Testis (tissue), 3 donors: ENCODE measurements around the gene LENEP. TPM values are rescaled to one million over a fixed set of nuclear protein-coding genes. Genes with fewer than 3 reads are reported as not detected.

Experiments used
- DNase-seq: peaks from one replicate; pipeline ENCODE4 v3.0.0-alpha.2; 2019
- H3K27ac ChIP-seq, 2 donors: fragments of 200-600 bp; sonication (generic); one replicate each; pipeline ENCODE4 v1.5.1; 2019
- H3K27me3 ChIP-seq: fragments of 200-600 bp; sonication (generic); one replicate; pipeline ENCODE4 v1.5.1; 2019
- H3K36me3 ChIP-seq: fragments of 200-600 bp; sonication (generic); one replicate; pipeline ENCODE4 v1.5.1; 2017; ENCODE audit warnings: low read depth; ENCODE audit errors: missing control alignments
- H3K4me1 ChIP-seq: fragments of 200-600 bp; sonication (generic); one replicate; pipeline ENCODE4 v1.5.1; 2019
- H3K4me3 ChIP-seq, 2 donors: fragments of 200-600 bp; sonication (generic); one replicate each; pipeline ENCODE4 v1.5.1; 2017 to 2019
- H3K9me3 ChIP-seq: fragments of 200-600 bp; sonication (generic); one replicate; pipeline ENCODE4 v1.5.1; 2017
- POLR2A ChIP-seq: fragments of 450-650 bp; IDR thresholded peaks from one replicate; pipeline ENCODE4 v1.6.1; 2017; ENCODE audit warnings: antibody characterized with exemption, mild to moderate bottlenecking, moderate library complexity
- WGBS, 2 donors: methylation state at CpG; one replicate each; pipeline ENCODE4 v1.1.5; 2018; 5-methylcytosine and 5-hydroxymethylcytosine counted together
- intact Hi-C: fragments of 100-400 bp; cut with DNase I; formaldehyde crosslinking; loops from one replicate; pipeline ENCODE4 v1.15.1; 2023; ENCODE audit warnings: low total_unique reads
- microRNA-seq, 2 donors: library from miRNA; unstranded; fragments of <30 nt; microRNA quantifications; one replicate each; pipeline ENCODE4, GENCODE V29; 2016; ENCODE audit warnings: borderline number of aligned reads in 2 of 2, borderline replicate concordance in 1 of 2
- polyA plus RNA-seq: library from polyadenylated mRNA; stranded (reverse); fragments of 350-450 nt; fragmentation: Illumina TruSeq; extraction: RNeasy Lipid Tissue Mini Kit (QIAGEN cat#74804); gene quantifications from one replicate; pipeline ENCODE4 v1.2.3, GENCODE V29; 2014; ENCODE audit warnings: low read depth, low replicate concordance; ENCODE audit not compliant: insufficient read depth
- small RNA-seq, 2 donors: library from RNA; depleted of rRNA; stranded (forward); fragments of <200 nt; gene quantifications; one replicate each; pipeline ENCODE3, GENCODE V24; 2016
- total RNA-seq, 2 donors: library from RNA; depleted of rRNA; stranded (reverse); fragments of >200 nt; gene quantifications; one replicate each; pipeline ENCODE4 v1.2.3, GENCODE V29; 2016
- TF ChIP-seq, protein P1 (sequence below), 3 experiments: fragments of 450-650 bp in 2 of 3; fragments of 200-600 bp in 1 of 3; sonication (generic) in 1 of 3; IDR thresholded peaks; one replicate each; pipeline ENCODE4 v1.5.1; 2016 to 2019; ENCODE audit warnings: antibody characterized with exemption in 3 of 3, mild to moderate bottlenecking in 2 of 3, moderate library complexity in 1 of 3

Gene LENEP
- total and polyA plus RNA-seq, 3 donors from 2014 or later = 1.1 TPM; not detected in 2

GRCh38 chr1:155043301-155043702 lies 49.9 kb downstream of the LENEP start:
- Histone ChIP-seq H3K27me3 (no peaks in the 10 kb centered on the region), H3K36me3 (no peaks in the 10 kb centered on the region), H3K27ac (no peak overlapping the region), H3K9me3 (no peaks in the 10 kb centered on the region), H3K4me1 (no peaks in the 10 kb centered on the region), H3K4me3 (no peak overlapping the region)
- TF ChIP-seq POLR2A = no peak
- 73 to 93% methylated on average over 4 to 12 of the region's 12 CpGs for WGBS, 2 donors
- DNase-seq = no peak
- intact Hi-C loops = no loop called here

DNA sequence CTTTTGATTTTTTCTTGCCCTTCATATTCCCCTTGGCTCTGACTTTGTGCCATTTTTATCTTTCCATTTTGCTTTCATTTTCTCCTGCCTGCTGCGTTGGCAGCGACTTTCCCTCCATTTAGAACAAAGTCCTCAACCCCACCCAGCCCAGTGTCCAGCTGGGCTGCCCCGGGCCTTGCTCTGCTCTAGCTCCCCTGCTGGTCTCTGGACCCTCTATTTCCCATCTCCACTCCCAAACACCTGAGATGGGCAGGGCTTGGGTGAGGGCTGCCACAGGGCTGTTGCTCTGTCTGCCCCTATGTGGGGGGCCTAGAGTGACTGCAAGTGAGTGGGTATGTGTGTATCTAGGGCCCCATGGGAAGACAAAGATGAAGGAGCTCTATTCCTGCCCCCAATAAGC lies 50.4 kb downstream of the LENEP start:
- Histone ChIP-seq H3K27ac (no peak overlapping the region), H3K9me3 (no peaks in the 10 kb centered on the region), H3K36me3 (no peaks in the 10 kb centered on the region), H3K27me3 (no peaks in the 10 kb centered on the region), H3K4me3 (no peak overlapping the region), H3K4me1 (no peaks in the 10 kb centered on the region)
- TF ChIP-seq, protein P1, sequence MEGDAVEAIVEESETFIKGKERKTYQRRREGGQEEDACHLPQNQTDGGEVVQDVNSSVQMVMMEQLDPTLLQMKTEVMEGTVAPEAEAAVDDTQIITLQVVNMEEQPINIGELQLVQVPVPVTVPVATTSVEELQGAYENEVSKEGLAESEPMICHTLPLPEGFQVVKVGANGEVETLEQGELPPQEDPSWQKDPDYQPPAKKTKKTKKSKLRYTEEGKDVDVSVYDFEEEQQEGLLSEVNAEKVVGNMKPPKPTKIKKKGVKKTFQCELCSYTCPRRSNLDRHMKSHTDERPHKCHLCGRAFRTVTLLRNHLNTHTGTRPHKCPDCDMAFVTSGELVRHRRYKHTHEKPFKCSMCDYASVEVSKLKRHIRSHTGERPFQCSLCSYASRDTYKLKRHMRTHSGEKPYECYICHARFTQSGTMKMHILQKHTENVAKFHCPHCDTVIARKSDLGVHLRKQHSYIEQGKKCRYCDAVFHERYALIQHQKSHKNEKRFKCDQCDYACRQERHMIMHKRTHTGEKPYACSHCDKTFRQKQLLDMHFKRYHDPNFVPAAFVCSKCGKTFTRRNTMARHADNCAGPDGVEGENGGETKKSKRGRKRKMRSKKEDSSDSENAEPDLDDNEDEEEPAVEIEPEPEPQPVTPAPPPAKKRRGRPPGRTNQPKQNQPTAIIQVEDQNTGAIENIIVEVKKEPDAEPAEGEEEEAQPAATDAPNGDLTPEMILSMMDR (IDR thresholded peaks at IDR 0.05) = no peak
- no peak for TF ChIP-seq POLR2A
- intact Hi-C loops = no loop called here
- WGBS, 2 donors = 83 to 93% methylated on average over 3 of the region's 3 CpGs
- no peak for DNase-seq

Small RNA genes lying within 50 kb of the gene (microRNA-seq; reads per million reads assigned to microRNA genes)
- 0 reads per million in 2 donors for gene MIR4258

Small RNA genes lying within 50 kb of the gene (small RNA-seq; reads per million reads assigned to genes)
- gene MIR4258 (0 reads per million in 2 donors), gene RF00017 (0 reads per million in 2 donors)

Other genes with a start within 250 kb of the LENEP start
- under 1 TPM; 0.24 to 0.56 TPM for gene KCNN3, start 123.3 kb upstream of the LENEP start, total RNA-seq
- 0.78 TPM for gene KCNN3, start 123.3 kb upstream of the LENEP start, polyA plus RNA-seq
- 10 to 100 TPM; 21.1 to 27.7 TPM for gene PMVK, start 56.9 kb upstream of the LENEP start, total RNA-seq
- 44.6 TPM for gene PMVK, start 56.9 kb upstream of the LENEP start, polyA plus RNA-seq
- gene PBXIP1, start 37.5 kb upstream of the LENEP start, total RNA-seq = 10 to 100 TPM; 84.1 to 87.1 TPM
- 111 TPM for gene PBXIP1, start 37.5 kb upstream of the LENEP start, polyA plus RNA-seq
- 10 to 100 TPM; 31.0 to 34.9 TPM for gene PYGO2, start 31.8 kb upstream of the LENEP start, total RNA-seq
- 33.2 TPM for gene PYGO2, start 31.8 kb upstream of the LENEP start, polyA plus RNA-seq
- gene SHC1, start 22.8 kb upstream of the LENEP start, total RNA-seq = 10 to 100 TPM; 47.9 to 59.3 TPM
- 49.0 TPM for gene SHC1, start 22.8 kb upstream of the LENEP start, polyA plus RNA-seq
- 10 to 100 TPM; 45.5 to 84.3 TPM for gene CKS1B, start 18.9 kb upstream of the LENEP start, total RNA-seq
- 100 TPM for gene CKS1B, start 18.9 kb upstream of the LENEP start, polyA plus RNA-seq
- gene FLAD1, start 10.2 kb upstream of the LENEP start, total RNA-seq = 10 to 100 TPM; 26.5 to 35.0 TPM
- 46.5 TPM for gene FLAD1, start 10.2 kb upstream of the LENEP start, polyA plus RNA-seq
- gene ZBTB7B, start 9.2 kb downstream of the LENEP start, total RNA-seq = 10 to 100 TPM; 21.1 to 22.4 TPM
- 18.6 TPM for gene ZBTB7B, start 9.2 kb downstream of the LENEP start, polyA plus RNA-seq
- 10 to 100 TPM in 1 of 2 donors, 1 to 10 TPM in 1; 9.9 to 14.4 TPM for gene DCST2, start 40.2 kb downstream of the LENEP start, total RNA-seq
- 20.4 TPM for gene DCST2, start 40.2 kb downstream of the LENEP start, polyA plus RNA-seq
- gene DCST1, start 40.2 kb downstream of the LENEP start, total RNA-seq = 1 to 10 TPM; 4.5 to 9.4 TPM
- gene DCST1, start 40.2 kb downstream of the LENEP start, polyA plus RNA-seq = 15.2 TPM
- 10 to 100 TPM; 30.7 to 34.5 TPM for gene ADAM15, start 57.7 kb downstream of the LENEP start, total RNA-seq
- gene ADAM15, start 57.7 kb downstream of the LENEP start, polyA plus RNA-seq = 42.6 TPM
- gene EFNA4, start 70.2 kb downstream of the LENEP start, total RNA-seq = 1 to 10 TPM; 5.3 to 6.9 TPM
- gene EFNA4, start 70.2 kb downstream of the LENEP start, polyA plus RNA-seq = 6.0 TPM
- 1 to 10 TPM; 7.5 to 7.7 TPM for gene EFNA3, start 85.3 kb downstream of the LENEP start, total RNA-seq
- gene EFNA3, start 85.3 kb downstream of the LENEP start, polyA plus RNA-seq = 9.9 TPM
- gene EFNA1, start 134.3 kb downstream of the LENEP start, total RNA-seq = 10 to 100 TPM; 13.1 to 14.5 TPM
- 13.0 TPM for gene EFNA1, start 134.3 kb downstream of the LENEP start, polyA plus RNA-seq
- 10 to 100 TPM; 25.2 to 30.0 TPM for gene SLC50A1, start 142.3 kb downstream of the LENEP start, total RNA-seq
- gene SLC50A1, start 142.3 kb downstream of the LENEP start, polyA plus RNA-seq = 33.7 TPM
- 100 to 1,000 TPM in 1 of 2 donors, 10 to 100 TPM in 1; 69.9 to 104 TPM for gene DPM3, start 146.9 kb downstream of the LENEP start, total RNA-seq
- gene DPM3, start 146.9 kb downstream of the LENEP start, polyA plus RNA-seq = 77.7 TPM
- gene KRTCAP2, start 179.7 kb downstream of the LENEP start, total RNA-seq = 100 to 1,000 TPM; 242 to 255 TPM
- 397 TPM for gene KRTCAP2, start 179.7 kb downstream of the LENEP start, polyA plus RNA-seq
- gene TRIM46, start 180.3 kb downstream of the LENEP start, total RNA-seq = 1 to 10 TPM; 3.7 to 3.9 TPM
- gene TRIM46, start 180.3 kb downstream of the LENEP start, polyA plus RNA-seq = 4.0 TPM
- gene THBS3, start 214.3 kb downstream of the LENEP start, total RNA-seq = 10 to 100 TPM; 37.1 to 68.1 TPM
- 82.9 TPM for gene THBS3, start 214.3 kb downstream of the LENEP start, polyA plus RNA-seq
- gene MTX1, start 215.1 kb downstream of the LENEP start, total RNA-seq = 100 to 1,000 TPM in 1 of 2 donors, 10 to 100 TPM in 1; 77.1 to 118 TPM
- 161 TPM for gene MTX1, start 215.1 kb downstream of the LENEP start, polyA plus RNA-seq